GM12872 (cell line): Measurements from ENCODE around the gene JOSD2.
A peak's percentile ranks its signal among the peaks of the same experiment; 100 is the strongest.

Experiments used
- TF ChIP-seq, protein P1 (sequence below): IDR thresholded peaks from 3 replicates; pipeline ENCODE4 v1.5.1; 2011; ENCODE audit warnings: low read depth, mild to moderate bottlenecking, low read length, moderate library complexity; ENCODE audit not compliant: insufficient read depth

JOSD2 gene

GRCh38 chr19:50501186-50501567 lies 9.8 kb downstream of the JOSD2 start:
- TF ChIP-seq, protein P1, sequence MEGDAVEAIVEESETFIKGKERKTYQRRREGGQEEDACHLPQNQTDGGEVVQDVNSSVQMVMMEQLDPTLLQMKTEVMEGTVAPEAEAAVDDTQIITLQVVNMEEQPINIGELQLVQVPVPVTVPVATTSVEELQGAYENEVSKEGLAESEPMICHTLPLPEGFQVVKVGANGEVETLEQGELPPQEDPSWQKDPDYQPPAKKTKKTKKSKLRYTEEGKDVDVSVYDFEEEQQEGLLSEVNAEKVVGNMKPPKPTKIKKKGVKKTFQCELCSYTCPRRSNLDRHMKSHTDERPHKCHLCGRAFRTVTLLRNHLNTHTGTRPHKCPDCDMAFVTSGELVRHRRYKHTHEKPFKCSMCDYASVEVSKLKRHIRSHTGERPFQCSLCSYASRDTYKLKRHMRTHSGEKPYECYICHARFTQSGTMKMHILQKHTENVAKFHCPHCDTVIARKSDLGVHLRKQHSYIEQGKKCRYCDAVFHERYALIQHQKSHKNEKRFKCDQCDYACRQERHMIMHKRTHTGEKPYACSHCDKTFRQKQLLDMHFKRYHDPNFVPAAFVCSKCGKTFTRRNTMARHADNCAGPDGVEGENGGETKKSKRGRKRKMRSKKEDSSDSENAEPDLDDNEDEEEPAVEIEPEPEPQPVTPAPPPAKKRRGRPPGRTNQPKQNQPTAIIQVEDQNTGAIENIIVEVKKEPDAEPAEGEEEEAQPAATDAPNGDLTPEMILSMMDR = no peak

- TF ChIP-seq, protein P1 = no peak
These were observed 10.2 kb downstream of the JOSD2 start for GRCh38 chr19:50500753-50501151.

DNA sequence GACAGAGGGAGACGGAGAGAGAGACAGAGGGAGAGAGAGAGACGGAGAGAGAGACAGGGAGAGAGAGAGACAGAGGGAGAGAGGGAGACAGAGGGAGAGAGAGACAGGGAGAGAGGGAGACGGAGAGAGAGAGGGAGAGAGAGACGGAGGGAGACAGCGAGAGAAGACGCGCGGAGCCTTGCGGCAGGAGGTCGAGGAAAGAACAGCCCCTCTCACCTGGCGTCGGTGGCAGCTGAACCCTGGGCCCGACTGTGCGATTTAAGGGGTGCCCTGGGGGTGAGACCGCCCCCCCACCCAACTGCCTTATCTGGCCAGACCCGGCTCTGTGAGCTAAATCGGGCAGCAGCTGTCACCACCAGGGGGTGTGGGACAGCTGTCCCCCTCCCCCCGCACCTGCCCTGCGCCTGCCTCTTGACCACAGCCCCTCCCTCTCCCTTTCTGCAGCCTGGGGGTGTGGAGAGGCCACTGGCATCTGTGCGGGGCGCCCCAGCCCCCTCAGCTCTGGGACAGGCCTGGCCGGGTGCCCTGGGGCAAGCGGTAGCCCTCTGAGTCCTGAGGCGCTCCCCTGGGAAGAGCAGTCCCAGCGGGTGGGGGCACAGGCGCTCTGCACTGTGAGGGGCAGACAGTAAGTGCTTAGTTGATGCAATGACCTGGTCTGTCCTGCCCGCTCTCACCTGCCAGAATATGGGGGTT lies 10.8 kb downstream of the JOSD2 start:
- TF ChIP-seq, protein P1 = peak; percentile 32; the same call in 2 of the 3 replicates

DNA sequence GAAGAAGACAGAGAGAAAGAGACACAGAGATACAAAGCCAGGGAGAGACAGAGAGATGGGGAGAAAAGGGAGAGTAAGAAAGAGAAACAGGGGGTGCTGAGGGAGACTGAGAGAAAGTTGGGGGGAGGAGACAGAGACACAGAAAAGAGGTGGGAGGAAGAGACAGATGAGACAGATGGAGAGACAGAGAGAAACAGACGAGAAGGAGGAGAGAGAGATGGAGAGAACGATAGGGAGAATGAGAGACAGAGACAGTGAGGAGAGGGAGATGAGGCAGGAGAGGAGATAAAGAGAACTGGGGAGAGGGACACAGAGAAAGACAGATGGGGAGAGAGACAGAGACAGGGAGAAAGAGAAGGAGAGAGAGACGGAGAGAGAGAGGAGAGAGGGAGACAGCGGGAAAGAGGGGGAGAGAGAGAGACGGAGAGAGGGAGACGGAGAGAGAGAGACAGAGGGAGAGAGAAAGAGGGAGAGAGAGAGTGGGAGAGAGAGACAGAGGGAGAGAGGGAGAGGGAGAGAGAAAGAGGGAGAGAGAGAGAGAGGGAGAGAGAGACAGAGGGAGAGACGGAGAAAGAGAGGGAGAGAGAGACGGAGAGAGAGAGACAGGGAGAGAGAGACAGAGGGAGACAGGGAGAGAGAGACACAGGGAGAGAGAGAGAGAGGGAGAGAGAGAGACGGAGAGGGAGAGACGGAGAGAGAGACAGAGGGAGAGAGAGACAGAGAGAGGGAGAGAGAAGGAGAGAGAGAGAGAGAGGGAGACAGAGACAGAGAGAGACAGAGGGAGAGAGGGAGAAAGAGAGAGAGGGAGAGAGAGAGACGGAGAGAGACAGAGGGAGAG lies 12.6 kb downstream of the JOSD2 start:
- TF ChIP-seq, protein P1 = no peak

GRCh38 chr19:50497022-50497405 lies 14.0 kb downstream of the JOSD2 start:
- TF ChIP-seq, protein P1 = no peak

DNA sequence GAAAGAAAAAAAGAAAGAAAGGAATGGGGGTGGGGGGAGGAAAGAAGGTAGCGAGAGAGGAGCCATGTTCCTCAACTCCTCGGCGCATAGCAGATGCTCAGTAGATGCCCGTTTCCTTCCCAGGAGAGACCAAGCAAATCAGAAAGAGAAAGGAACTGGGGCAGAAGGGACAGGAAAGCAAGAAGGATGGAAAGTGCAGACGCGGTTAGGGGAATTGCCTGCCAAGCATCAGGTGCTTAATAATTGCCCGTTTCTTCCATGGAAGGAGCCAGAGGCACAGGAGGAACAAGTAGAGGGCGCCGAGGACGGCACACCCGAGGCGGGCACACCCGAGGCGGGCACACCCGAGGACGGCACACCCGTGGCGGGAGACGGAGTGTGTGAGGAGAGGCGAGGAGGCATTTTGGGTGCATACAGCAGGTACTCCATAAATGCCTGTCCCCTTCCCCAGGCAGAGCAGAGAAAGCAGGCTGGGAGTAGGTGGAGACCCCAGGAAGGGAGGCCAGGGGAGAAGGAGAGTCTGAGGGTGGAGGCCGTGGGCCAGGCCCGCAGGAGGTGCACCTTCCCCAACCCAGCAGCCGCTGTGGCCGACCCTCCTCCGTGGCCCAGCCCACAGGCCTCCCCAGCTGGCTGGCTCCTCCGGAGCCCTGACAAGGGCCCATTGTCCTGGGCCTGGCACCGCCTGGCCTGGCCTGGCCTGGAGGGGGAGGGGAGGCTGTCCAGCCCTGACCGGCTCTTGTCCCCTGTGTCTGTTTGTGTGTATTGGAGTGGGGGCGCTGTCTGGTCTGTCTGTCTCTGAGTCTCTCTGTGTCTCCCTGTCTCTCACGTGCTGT lies 14.6 kb downstream of the JOSD2 start:
- TF ChIP-seq, protein P1 = no peak

DNA sequence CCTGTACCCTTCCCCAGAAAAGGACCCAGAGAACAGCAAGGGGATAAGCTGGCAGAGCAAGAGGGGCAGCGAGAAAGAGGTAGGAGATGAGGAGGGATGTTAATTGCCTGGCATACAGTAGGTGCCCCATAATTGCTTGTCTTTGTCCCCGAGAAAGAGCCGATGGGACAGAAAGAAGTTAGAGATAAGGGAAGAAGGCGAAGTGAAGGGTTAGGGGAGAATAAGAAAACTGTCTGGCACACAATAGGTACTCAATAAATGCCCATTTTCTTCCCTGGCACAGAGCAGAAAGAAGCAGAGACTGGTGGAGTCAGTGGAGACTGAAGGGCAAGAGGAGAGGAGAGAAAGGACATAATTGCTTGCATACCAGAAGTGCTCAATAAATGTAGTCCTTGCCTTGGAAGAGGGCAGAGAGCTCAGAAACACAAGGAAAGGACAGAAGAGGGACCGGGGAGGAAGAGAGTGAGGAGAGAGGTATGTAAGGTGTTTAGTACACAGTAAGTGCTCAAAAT lies 15.9 kb downstream of the JOSD2 start:
- TF ChIP-seq, protein P1 = no peak
